KOPT-K1 (cell line): Measurements from ENCODE around the gene C1QL2.

Experiments used
- H3K27ac ChIP-seq: fragments of 200-600 bp; sonication (generic); 2 replicates; pipeline ENCODE4 v1.5.1; 2016; ENCODE audit warnings: antibody characterized with exemption, mild to moderate bottlenecking, low read depth, low read length; ENCODE audit not compliant: poor library complexity, severe bottlenecking
- H3K36me3 ChIP-seq: fragments of 200-600 bp; sonication (generic); 2 replicates; pipeline ENCODE4 v1.5.1; 2017; ENCODE audit warnings: antibody characterized with exemption, mild to moderate bottlenecking, low read length, moderate library complexity; ENCODE audit not compliant: insufficient read depth
- H3K9me3 ChIP-seq: fragments of 200-600 bp; sonication (generic); 2 replicates; pipeline ENCODE4 v1.5.1; 2017; ENCODE audit warnings: antibody characterized with exemption, low read length, mild to moderate bottlenecking; ENCODE audit not compliant: insufficient read depth, poor library complexity, severe bottlenecking

Gene C1QL2

DNA sequence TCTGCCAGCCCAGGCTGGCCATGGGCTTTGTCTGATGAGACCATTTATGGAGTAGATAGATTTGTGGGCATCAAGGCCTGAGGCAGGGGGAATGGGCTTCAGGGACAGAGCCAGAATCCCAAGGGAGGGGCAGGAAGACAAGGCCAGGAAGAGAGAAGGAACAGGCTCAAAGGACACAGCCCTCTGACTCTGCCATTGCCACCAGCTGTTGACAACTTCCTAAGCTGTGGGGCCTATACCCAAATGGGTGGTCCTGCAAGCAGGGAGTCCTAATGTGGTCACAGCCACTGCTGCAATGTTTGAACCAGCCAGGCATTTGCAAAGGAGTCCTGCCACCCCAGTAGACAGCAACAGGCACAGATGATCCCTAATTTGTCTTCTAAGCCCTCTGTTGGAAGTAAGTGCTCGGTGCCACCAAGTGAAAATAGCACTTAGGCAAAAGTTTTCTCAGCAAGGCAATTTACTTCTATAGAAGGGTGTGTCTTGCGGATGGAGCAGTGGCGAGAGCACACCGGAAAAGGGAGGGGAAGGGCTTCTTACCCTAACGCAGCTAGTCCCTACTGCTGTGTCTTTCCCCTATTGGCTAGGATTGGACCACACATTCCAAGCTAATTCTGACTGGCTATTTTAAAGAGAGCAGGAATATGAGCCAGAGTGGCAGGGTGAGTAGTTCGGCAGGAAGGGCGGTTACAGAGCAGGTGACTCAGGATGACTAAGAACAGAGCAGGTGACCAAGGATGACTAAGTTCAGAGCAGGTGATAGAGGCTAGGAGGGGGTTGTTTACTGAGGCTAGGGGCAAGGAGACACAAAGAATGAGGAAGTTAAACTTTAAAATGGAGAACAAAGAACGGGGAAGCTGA, 47.2 kb downstream of the C1QL2 start:
- H3K9me3 ChIP-seq, result no peaks in the 10 kb centered on the region
- no peak overlapping the region for H3K27ac ChIP-seq

GRCh38 chr2:119109866-119110265, 48.7 kb downstream of the C1QL2 start:
- Histone ChIP-seq H3K9me3 (no peaks in the 10 kb centered on the region), H3K27ac (no peak overlapping the region)

More for the DNA sequence above, 47.2 kb downstream of the C1QL2 start:
- H3K36me3 ChIP-seq, result no peaks in the 10 kb centered on the region

DNA sequence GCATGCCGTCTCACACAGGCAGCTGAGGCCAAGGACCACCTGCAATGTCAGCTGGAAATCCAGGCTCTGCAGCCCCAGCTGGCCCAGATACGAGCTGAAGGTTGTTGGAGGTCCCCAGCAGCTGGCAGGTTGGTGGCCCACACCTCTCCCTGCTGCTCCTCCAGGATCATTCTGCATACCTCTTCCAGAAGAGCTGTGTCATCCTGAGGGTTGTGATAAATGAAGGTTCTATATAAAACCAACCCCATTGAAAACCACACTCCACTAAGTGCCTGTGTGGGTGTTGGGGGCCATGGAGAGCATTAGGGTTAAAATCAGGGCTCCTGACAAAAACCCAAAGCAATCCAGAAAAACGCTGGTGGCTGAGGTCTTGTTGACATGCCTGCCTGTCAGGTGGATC, 50.4 kb downstream of the C1QL2 start:
- H3K9me3 ChIP-seq, result no peaks in the 10 kb centered on the region
- no peaks in the 10 kb centered on the region for H3K36me3 ChIP-seq
- H3K27ac ChIP-seq, result no peak overlapping the region

More at GRCh38 chr2:119109866-119110265, 48.7 kb downstream of the C1QL2 start:
- no peaks in the 10 kb centered on the region for H3K36me3 ChIP-seq

DNA sequence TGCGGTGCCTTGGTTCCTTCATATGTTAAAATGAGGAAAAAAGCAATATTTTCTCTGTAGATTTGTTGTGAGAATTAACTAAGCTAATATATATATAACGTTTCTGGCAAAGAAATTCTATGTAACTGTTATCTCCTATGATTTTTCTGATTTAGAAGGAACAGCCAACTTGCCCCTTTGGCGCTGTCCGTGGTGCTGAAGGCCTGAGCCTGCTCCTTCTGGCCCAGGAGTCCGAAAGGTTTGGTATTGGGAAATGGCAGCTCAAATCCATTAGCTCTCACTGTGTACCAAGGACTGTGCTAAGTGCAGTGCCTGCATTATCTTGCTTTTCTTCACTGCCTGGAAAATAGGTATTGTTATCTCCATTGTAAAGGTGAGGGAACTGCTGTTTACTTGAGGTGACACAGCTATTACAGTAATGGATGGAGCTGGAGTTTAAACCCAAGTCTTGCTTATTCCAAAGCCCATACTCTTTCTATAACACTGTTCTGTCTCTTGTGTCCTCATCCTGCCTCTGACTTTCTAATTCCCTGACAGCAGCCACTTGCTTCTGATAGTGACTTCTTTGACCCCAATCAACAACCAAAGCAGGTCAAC, 52.2 kb downstream of the C1QL2 start:
- Histone ChIP-seq H3K9me3 (no peaks in the 10 kb centered on the region), H3K27ac (no peak overlapping the region), H3K36me3 (no peaks in the 10 kb centered on the region)
